ENCODE measurements around the gene TPM4. TPM values are rescaled to one million over a fixed set of nuclear protein-coding genes. Genes with fewer than 3 reads are reported as not detected.
"Not testable (repeated sequence)": the region's sequence is repeated elsewhere in the genome, so short reads cannot be mapped to it uniquely, and the experiment has no call there.

The TPM4 gene
- polyA plus RNA-seq, 3 donors, result 64.8 to 605 (median 330) TPM

GRCh38 chr19:16087940-16088339 is 11.6 kb downstream of the TPM4 start:
- WGBS, 3 donors, result 77 to 83% (median 80%) methylated on average over 12 of the region's 12 CpGs
- no peak overlapping the region for H3K27ac ChIP-seq (ENCODE audit: low read depth, low read length)

- WGBS, 3 donors, result 65 to 68% (median 65%) methylated on average over 17 of the region's 17 CpGs
- no peak overlapping the region for H3K27ac ChIP-seq (ENCODE audit: low read depth, low read length)
Measured at GRCh38 chr19:16088351-16089009, 12.2 kb downstream of the TPM4 start.

GRCh38 chr19:16089010-16089846 is 12.9 kb downstream of the TPM4 start:
- WGBS, 3 donors, result 65 to 85% (median 83%) methylated on average over 10 of the region's 10 CpGs
- no peak overlapping the region for H3K27ac ChIP-seq (ENCODE audit: low read depth, low read length)

GRCh38 chr19:16091546-16092475 is 15.5 kb downstream of the TPM4 start:
- no peak overlapping the region for H3K27ac ChIP-seq (ENCODE audit: low read depth, low read length)
- WGBS, 3 donors, result 92 to 96% (median 95%) methylated on average over 13 of the region's 13 CpGs

- 74 to 81% (median 76%) methylated on average over 10 of the region's 10 CpGs for WGBS, 3 donors
Measured at GRCh38 chr19:16094360-16095070, 18.2 kb downstream of the TPM4 start.

GRCh38 chr19:16095071-16095571 is 18.8 kb downstream of the TPM4 start:
- 72 to 88% (median 77%) methylated on average over 13 of the region's 13 CpGs for WGBS, 3 donors
- no peak overlapping the region for H3K27ac ChIP-seq (ENCODE audit: low read depth, low read length)

More at GRCh38 chr19:16094360-16095070, 18.2 kb downstream of the TPM4 start:
- no peak overlapping the region for H3K27ac ChIP-seq (ENCODE audit: low read depth, low read length)

GRCh38 chr19:16096280-16096855 is 20.1 kb downstream of the TPM4 start:
- 75 to 83% (median 80%) methylated on average over 10 of the region's 10 CpGs for WGBS, 3 donors

GRCh38 chr19:16098416-16098768 is 22.1 kb downstream of the TPM4 start:
- 71 to 89% (median 89%) methylated on average over 6 of the region's 6 CpGs for WGBS, 3 donors
- no peak overlapping the region for H3K27ac ChIP-seq (ENCODE audit: low read depth, low read length)

More at GRCh38 chr19:16096280-16096855, 20.1 kb downstream of the TPM4 start:
- H3K27ac ChIP-seq (ENCODE audit: low read depth, low read length), result no peak overlapping the region

GRCh38 chr19:16098821-16099220 is 22.5 kb downstream of the TPM4 start:
- 94 to 96% (median 95%) methylated on average over 6 of the region's 6 CpGs for WGBS, 3 donors

GRCh38 chr19:16099314-16099965 is 23.1 kb downstream of the TPM4 start:
- 87 to 96% (median 92%) methylated on average over 8 of the region's 8 CpGs for whole genome bisulfite sequencing, 3 donors
- H3K27ac ChIP-seq (ENCODE audit: low read depth, low read length), result not testable (repeated sequence)

More at GRCh38 chr19:16098821-16099220, 22.5 kb downstream of the TPM4 start:
- no peak overlapping the region for H3K27ac ChIP-seq (ENCODE audit: low read depth, low read length)

GRCh38 chr19:16100524-16100923 is 24.2 kb downstream of the TPM4 start:
- WGBS, 3 donors, result 94 to 99% (median 95%) methylated on average over 4 of the region's 4 CpGs
- H3K27ac ChIP-seq (ENCODE audit: low read depth, low read length), result no peak overlapping the region

GRCh38 chr19:16104722-16105121 is 28.4 kb downstream of the TPM4 start:
- H3K27ac ChIP-seq (ENCODE audit: low read depth, low read length), result no peak overlapping the region
- 85 to 87% (median 85%) methylated on average over 6 of the region's 6 CpGs for WGBS, 3 donors

- H3K27ac ChIP-seq (ENCODE audit: low read depth, low read length), result no peak overlapping the region
- WGBS, 3 donors, result 12 to 34% (median 20%) methylated on average over 3 of the region's 3 CpGs
Measured at GRCh38 chr19:16106121-16106520, 29.8 kb downstream of the TPM4 start.

- peak within 1 kb of the TSS; percentile 69 for H3K27ac ChIP-seq (ENCODE audit: low read depth, low read length)
- 1% methylated on average over 51 to 80 of the region's 81 CpGs for WGBS, 3 donors
Measured at GRCh38 chr19:16111160-16111908, 35.0 kb downstream of the TPM4 start, which contains the start of gene RAB8A. RAB8A (plus strand) TSS chr19:16111889; CDS start chr19:16111902, 13 bp downstream.

- peak overlapping the region; percentile 69 for H3K27ac ChIP-seq (ENCODE audit: low read depth, low read length)
- 1 to 2% (median 2%) methylated on average over 31 to 37 of the region's 37 CpGs for WGBS, 3 donors
Measured at GRCh38 chr19:16111909-16112752, 35.8 kb downstream of the TPM4 start.

All from adipose tissue (tissue), 3 donors.